H9 (cell line): ENCODE measurements around the gene KSR1. TPM values are rescaled to one million over a fixed set of nuclear protein-coding genes. Genes with fewer than 3 reads are reported as not detected.

Experiments used
- DNase-seq: peaks from one replicate; pipeline ENCODE4 v3.0.0-alpha.2; 2017
- H2AFZ ChIP-seq: one replicate; pipeline ENCODE4 v1.6.1; 2013; ENCODE audit warnings: mild to moderate bottlenecking, low read length, control low read depth, moderate library complexity
- H2AK5ac ChIP-seq: 2 replicates; pipeline ENCODE4 v1.6.1; 2013; ENCODE audit warnings: low read length, control low read depth, mixed read lengths; ENCODE audit not compliant: insufficient read length
- H2BK120ac ChIP-seq: one replicate; pipeline ENCODE4 v1.6.1; 2013; ENCODE audit warnings: low read depth, mild to moderate bottlenecking, low read length, control low read depth, inconsistent platforms; ENCODE audit not compliant: poor library complexity, severe bottlenecking
- H2BK12ac ChIP-seq: 2 replicates; pipeline ENCODE4 v1.6.1; 2013; ENCODE audit warnings: low read length, control low read depth, mixed read lengths, low read depth; ENCODE audit not compliant: insufficient read length
- H2BK15ac ChIP-seq: 2 replicates; pipeline ENCODE4 v1.6.1; 2013; ENCODE audit warnings: low read depth, low read length, control low read depth
- H2BK20ac ChIP-seq: one replicate; pipeline ENCODE4 v1.6.1; 2013; ENCODE audit warnings: low read depth, mild to moderate bottlenecking, low read length, control low read depth, inconsistent platforms; ENCODE audit not compliant: poor library complexity, severe bottlenecking
- H2BK5ac ChIP-seq: 2 replicates; pipeline ENCODE4 v1.6.1; 2013; ENCODE audit warnings: low read length, control low read depth, mixed read lengths; ENCODE audit not compliant: insufficient read length
- H3K14ac ChIP-seq: 2 replicates; pipeline ENCODE4 v1.6.1; 2013; ENCODE audit warnings: low read length, control low read depth; ENCODE audit not compliant: insufficient read depth
- H3K18ac ChIP-seq: 2 replicates; pipeline ENCODE4 v1.6.1; 2013; ENCODE audit warnings: low read depth, mild to moderate bottlenecking, mixed read lengths, low read length, control low read depth; ENCODE audit not compliant: insufficient read length
- H3K23ac ChIP-seq: 2 replicates; pipeline ENCODE4 v1.6.1; 2013; ENCODE audit warnings: low read length, control low read depth, mixed read lengths, low read depth; ENCODE audit not compliant: insufficient read length
- H3K23me2 ChIP-seq: 2 replicates; pipeline ENCODE4 v1.6.1; 2013; ENCODE audit warnings: low read depth, mild to moderate bottlenecking, mixed read lengths, low read length, control low read depth; ENCODE audit not compliant: insufficient read length, poor library complexity, severe bottlenecking
- H3K27ac ChIP-seq: 2 replicates; pipeline ENCODE4 v1.5.1; 2013; ENCODE audit warnings: low read length, control low read depth, mixed read lengths, low read depth; ENCODE audit not compliant: insufficient read length
- H3K27me3 ChIP-seq: 2 replicates; pipeline ENCODE4 v1.6.1; 2013; ENCODE audit warnings: low read length, control low read depth, inconsistent platforms; ENCODE audit not compliant: insufficient read depth
- H3K4ac ChIP-seq: 2 replicates; pipeline ENCODE4 v1.6.1; 2013; ENCODE audit warnings: low read depth, mild to moderate bottlenecking, control low read depth, inconsistent platforms, low read length, moderate library complexity
- H3K4me1 ChIP-seq: 2 replicates; pipeline ENCODE4 v1.6.1; 2013; ENCODE audit warnings: low read length, control low read depth, inconsistent platforms; ENCODE audit not compliant: insufficient read depth
- H3K4me2 ChIP-seq: 2 replicates; pipeline ENCODE4 v1.6.1; 2013; ENCODE audit warnings: low read length, control low read depth, mixed read lengths; ENCODE audit not compliant: insufficient read length, insufficient read depth
- H3K56ac ChIP-seq: 2 replicates; pipeline ENCODE4 v1.6.1; 2013; ENCODE audit warnings: low read depth, mild to moderate bottlenecking, mixed read lengths, low read length, control low read depth; ENCODE audit not compliant: insufficient read length
- H3K79me1 ChIP-seq: 2 replicates; pipeline ENCODE4 v1.6.1; 2013; ENCODE audit warnings: low read depth, mild to moderate bottlenecking, moderate library complexity, low read length, control low read depth, inconsistent platforms; ENCODE audit not compliant: insufficient read depth, poor library complexity, severe bottlenecking
- H3K79me2 ChIP-seq: 2 replicates; pipeline ENCODE4 v1.6.1; 2013; ENCODE audit warnings: low read length, control low read depth, inconsistent platforms; ENCODE audit not compliant: insufficient read depth
- H3K9ac ChIP-seq: 2 replicates; pipeline ENCODE4 v1.6.1; 2013; ENCODE audit warnings: low read length, control low read depth, mixed read lengths; ENCODE audit not compliant: insufficient read length; ENCODE audit errors: extremely low read depth
- H3K9me3 ChIP-seq: one replicate; pipeline ENCODE4 v1.6.1; 2013; ENCODE audit warnings: low read depth, low read length, inconsistent platforms; ENCODE audit not compliant: control insufficient read depth
- H3T11ph ChIP-seq: one replicate; pipeline ENCODE4 v1.6.1; 2013; ENCODE audit warnings: mild to moderate bottlenecking, low read length, control low read depth, inconsistent platforms
- H4K20me1 ChIP-seq: one replicate; pipeline ENCODE4 v1.6.1; 2013; ENCODE audit not compliant: control insufficient read depth, insufficient read length, insufficient read depth
- H4K5ac ChIP-seq: 2 replicates; pipeline ENCODE4 v1.6.1; 2013; ENCODE audit warnings: low read depth, mild to moderate bottlenecking, mixed read lengths, low read length, control low read depth; ENCODE audit not compliant: insufficient read length
- H4K8ac ChIP-seq: replicated peaks from 2 replicates; pipeline ENCODE4 v1.6.1; 2013; ENCODE audit warnings: low read length, control low read depth, mixed read lengths, low read depth; ENCODE audit not compliant: insufficient read length
- H4K91ac ChIP-seq: 2 replicates; pipeline ENCODE4 v1.6.1; 2013; ENCODE audit warnings: low read depth, mild to moderate bottlenecking, moderate library complexity, mixed read lengths, low read length, control low read depth; ENCODE audit not compliant: insufficient read length
- H3K27ac Mint-ChIP-seq, 3 experiments: 2 replicates in 2 of 3; 3 replicates in 1 of 3; pipeline ENCODE4 v1.8.0; 2020 to 2021; ENCODE audit warnings: mixed read lengths in 3 of 3, mild to moderate bottlenecking in 1 of 3, moderate library complexity in 1 of 3
- H3K27me3 Mint-ChIP-seq: 2 replicates; pipeline ENCODE4 v1.8.0; 2021; ENCODE audit warnings: low read depth, mild to moderate bottlenecking, moderate library complexity, mixed read lengths
- H3K36me3 Mint-ChIP-seq, 3 experiments: 2 replicates in 2 of 3; 3 replicates in 1 of 3; pipeline ENCODE4 v1.8.0; 2020 to 2021; ENCODE audit warnings: low read depth in 3 of 3, mixed read lengths in 3 of 3; ENCODE audit not compliant: insufficient read depth in 1 of 3
- H3K4me1 Mint-ChIP-seq, 2 experiments: 2 replicates each; pipeline ENCODE4 v1.8.0; 2020; ENCODE audit warnings: mixed read lengths in 2 of 2
- H3K4me3 Mint-ChIP-seq, 2 experiments: 2 replicates in 1 of 2; 3 replicates in 1 of 2; pipeline ENCODE4 v1.8.0; 2020 to 2021; ENCODE audit warnings: mild to moderate bottlenecking in 2 of 2, mixed read lengths in 2 of 2, moderate library complexity in 1 of 2
- H3K9me3 Mint-ChIP-seq, 2 experiments: 2 replicates in 1 of 2; 3 replicates in 1 of 2; pipeline ENCODE4 v1.8.0; 2020; ENCODE audit warnings: mild to moderate bottlenecking in 2 of 2, mixed read lengths in 2 of 2, moderate library complexity in 1 of 2
- CTCF ChIP-seq: fragments of 200-600 bp; sonication (generic); conservative IDR thresholded peaks from 3 replicates; pipeline ENCODE4 v1.8.0; 2021; ENCODE audit warnings: antibody characterized with exemption, mild to moderate bottlenecking
- WGBS: extraction: QIAGEN DNeasy Blood & Tissue Kit; methylation state at CpG from one replicate; pipeline ENCODE4 v1.1.7; 2013; ENCODE audit warnings: missing lambda C conversion rate, low lambda C conversion rate, mixed read lengths; ENCODE audit not compliant: insufficient read length; ENCODE audit errors: extremely low coverage; 5-methylcytosine and 5-hydroxymethylcytosine counted together
- total RNA-seq: library from RNA; stranded (reverse); gene quantifications from 2 replicates; pipeline ENCODE4 v1.2.1, GENCODE V29; 2021

KSR1 gene
- total RNA-seq, 1 experiment from 2014 or later, result 44.9 TPM

DNA sequence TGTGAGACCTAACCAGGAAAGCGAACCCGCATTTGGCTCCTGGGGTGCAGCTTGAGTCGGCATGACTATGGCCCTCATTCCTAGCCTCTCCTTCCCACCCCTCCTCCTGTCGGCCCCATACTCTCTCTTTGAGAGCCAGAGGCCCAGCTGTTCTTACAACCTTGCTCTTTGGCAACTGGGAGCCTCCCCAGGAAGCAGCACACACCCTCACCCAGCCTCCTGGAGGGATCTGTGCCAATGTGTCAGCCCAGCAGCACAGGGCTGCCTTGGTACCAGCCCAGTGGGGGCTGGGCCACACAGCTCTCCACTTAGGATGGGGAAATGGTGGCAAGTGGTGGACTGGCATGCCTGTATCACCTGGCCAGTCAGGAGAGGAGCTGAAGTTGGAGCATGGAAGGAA, 104.4 kb downstream of the KSR1 start:
- Mint-ChIP-seq H3K4me3 (no peak overlapping the region), H3K36me3 (peaks cover 4 to 23% (median 4%) of the 10 kb centered on the region in 3 experiments; a peak in 3 of 7 replicates), H3K9me3 (no peaks in the 10 kb centered on the region), H3K27ac (peak overlapping the region in 1 of 3 experiments; percentile 83; a peak in 2 of 7 replicates), H3K4me1 (peaks cover 13 to 16% of the 10 kb centered on the region in 2 experiments), H3K27me3 (no peaks in the 10 kb centered on the region)
- H3K27ac ChIP-seq, result no peak overlapping the region
- H4K20me1 ChIP-seq, result no peaks in the 10 kb centered on the region
- no peak overlapping the region for H2BK20ac ChIP-seq
- H3K79me2 ChIP-seq, result no peaks in the 10 kb centered on the region
- H2BK5ac ChIP-seq, result no peak overlapping the region
- H4K5ac ChIP-seq, result no peak overlapping the region
- H2BK12ac ChIP-seq, result no peak overlapping the region
- H3K56ac ChIP-seq, result no peak overlapping the region
- no peak overlapping the region for H2BK120ac ChIP-seq
- no peak overlapping the region for H3K4me2 ChIP-seq
- H3K9ac ChIP-seq, result no peak overlapping the region
- H2BK15ac ChIP-seq, result no peak overlapping the region
- H3K4me1 ChIP-seq, result peaks cover 4% of the 10 kb centered on the region; the same call in 1 of the 2 replicates
- H3K23ac ChIP-seq, result no peak overlapping the region
- no peak overlapping the region for H3T11ph ChIP-seq
- DNase-seq, result no peak
- H3K14ac ChIP-seq, result no peak overlapping the region
- no peaks in the 10 kb centered on the region for H3K79me1 ChIP-seq
- no peak overlapping the region for H4K91ac ChIP-seq
- H2AK5ac ChIP-seq, result no peak overlapping the region
- no peak overlapping the region for H3K18ac ChIP-seq
- no peak overlapping the region for H2AFZ ChIP-seq
- no peaks in the 10 kb centered on the region for H3K23me2 ChIP-seq
- no peak overlapping the region for H3K4ac ChIP-seq
- no CpG with 5 or more reads among the region's 4 CpGs for WGBS
- no peak for TF ChIP-seq CTCF
- no peak overlapping the region for H4K8ac ChIP-seq
- no peaks in the 10 kb centered on the region for H3K27me3 ChIP-seq
- H3K9me3 ChIP-seq, result no peaks in the 10 kb centered on the region
